Neuron (in vitro differentiated cells): ENCODE results near the gene RIT2.

Experiments used
- H2AFZ ChIP-seq: one replicate; pipeline ENCODE4 v1.6.1; 2013; ENCODE audit warnings: low read depth, mild to moderate bottlenecking, inconsistent platforms, low read length, moderate library complexity
- H3K27me3 ChIP-seq: one replicate; pipeline ENCODE4 v1.6.1; 2013; ENCODE audit warnings: low read length; ENCODE audit not compliant: insufficient read depth
- H3K36me3 ChIP-seq: one replicate; pipeline ENCODE4 v1.6.1; 2013; ENCODE audit warnings: low read length; ENCODE audit not compliant: insufficient read depth
- H3K4me1 ChIP-seq: one replicate; pipeline ENCODE4 v1.6.1; 2013; ENCODE audit warnings: low read length; ENCODE audit not compliant: insufficient read depth
- H3K4me3 ChIP-seq: 2 replicates; pipeline ENCODE4 v1.5.1; 2013; ENCODE audit warnings: mild to moderate bottlenecking, low read length, moderate library complexity
- H3K9me3 ChIP-seq: one replicate; pipeline ENCODE4 v1.6.1; 2013; ENCODE audit warnings: low read length

The RIT2 gene

DNA sequence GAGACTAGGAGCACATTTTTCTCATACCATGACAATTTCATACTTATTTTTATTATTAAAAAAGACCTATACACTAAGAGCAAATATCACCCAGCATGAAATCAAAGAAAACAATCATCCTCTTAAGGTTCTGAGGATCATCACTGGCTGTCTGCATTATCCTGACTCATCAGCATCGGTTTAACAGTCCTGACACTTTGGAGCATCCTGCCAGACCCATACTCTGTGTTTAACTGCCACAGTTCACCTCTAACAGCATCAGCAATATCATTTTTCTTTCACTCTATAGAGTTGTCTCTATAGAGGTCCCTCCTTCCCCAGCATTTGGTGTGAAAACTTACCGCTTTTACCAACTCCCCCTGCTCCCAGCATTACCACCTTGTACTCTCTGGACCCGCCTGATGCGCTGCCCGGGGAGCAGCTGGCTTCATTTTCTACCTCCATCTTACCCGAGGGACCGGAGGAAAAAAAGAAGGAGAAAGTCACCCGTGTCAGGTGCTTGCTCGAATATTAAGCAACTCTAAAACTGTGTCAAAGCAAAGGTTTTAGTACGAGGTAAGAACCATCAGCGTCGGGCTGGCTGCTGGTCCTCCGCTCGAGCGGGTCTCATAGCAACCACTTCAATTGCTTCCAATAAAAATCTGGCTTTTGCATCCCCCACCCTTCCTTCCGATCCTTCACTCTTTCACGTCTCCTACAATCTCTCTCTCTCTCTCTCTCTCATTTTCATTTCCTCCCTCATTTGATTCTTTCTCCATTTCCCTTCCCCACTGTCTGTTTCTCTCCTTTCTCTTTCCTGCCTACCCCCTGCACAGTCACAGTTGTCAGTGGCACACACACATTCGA, at the start of gene RIT2:
Gene RIT2 (minus strand): TSS at position 610 of the 846 bp plus-strand sequence.
- H3K9me3 ChIP-seq = no peaks in the 10 kb centered on the region
- H3K4me3 ChIP-seq = no peak within 1 kb of the TSS
- no peaks in the 10 kb centered on the region for H3K36me3 ChIP-seq
- peak within 1 kb of the TSS; percentile 47 for H2AFZ ChIP-seq
- H3K4me1 ChIP-seq = peaks cover 3% of the 10 kb centered on the region
- H3K27me3 ChIP-seq = no peaks in the 10 kb centered on the region

DNA sequence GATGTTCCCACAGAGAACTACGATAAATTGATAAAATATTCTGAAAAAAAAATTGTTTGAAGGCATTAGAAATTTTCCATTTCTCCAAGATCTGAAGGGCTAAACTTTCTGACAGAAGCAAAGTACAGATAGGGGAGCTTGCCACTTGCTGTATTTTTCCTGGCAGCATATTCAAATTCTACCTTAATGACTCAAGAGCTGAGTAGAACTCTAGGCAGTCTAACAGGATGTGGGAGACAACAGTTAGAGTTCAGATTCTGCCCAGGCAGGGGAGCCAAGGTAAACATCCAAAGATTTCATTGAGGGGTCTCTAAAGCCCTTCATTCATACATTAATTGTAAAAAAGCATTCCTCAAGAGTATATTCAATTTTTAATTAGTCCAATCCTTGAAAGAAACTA, 46.0 kb upstream of the RIT2 start:
- Histone ChIP-seq H3K27me3 (no peaks in the 10 kb centered on the region), H3K36me3 (no peaks in the 10 kb centered on the region), H3K4me3 (no peak overlapping the region), H3K4me1 (peaks cover 24% of the 10 kb centered on the region), H3K9me3 (peaks cover 4% of the 10 kb centered on the region), H2AFZ (no peak overlapping the region)

DNA sequence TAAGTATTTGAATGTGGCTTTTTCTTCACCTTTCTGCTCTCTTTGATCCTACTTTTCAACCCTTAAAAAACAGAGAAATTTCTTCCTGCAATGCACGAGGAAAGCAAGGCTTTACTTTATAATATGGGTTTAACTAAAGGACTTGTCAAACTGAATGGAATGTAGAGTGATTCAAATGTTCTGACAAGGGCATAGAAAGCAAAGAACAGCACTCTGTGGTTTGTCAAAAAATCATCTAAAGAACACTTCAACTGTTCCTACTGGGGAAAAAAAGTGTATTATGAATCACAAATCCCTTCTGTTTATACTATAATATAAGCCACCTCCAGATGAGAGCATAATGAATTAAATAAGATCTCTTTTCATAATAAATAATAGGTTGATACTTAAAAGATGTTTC, 45.0 kb upstream of the RIT2 start:
- H2AFZ ChIP-seq = no peak overlapping the region
- peaks cover 24% of the 10 kb centered on the region for H3K4me1 ChIP-seq
- no peaks in the 10 kb centered on the region for H3K27me3 ChIP-seq
- H3K9me3 ChIP-seq = peaks cover 4% of the 10 kb centered on the region
- H3K4me3 ChIP-seq = no peak overlapping the region
- H3K36me3 ChIP-seq = no peaks in the 10 kb centered on the region

DNA sequence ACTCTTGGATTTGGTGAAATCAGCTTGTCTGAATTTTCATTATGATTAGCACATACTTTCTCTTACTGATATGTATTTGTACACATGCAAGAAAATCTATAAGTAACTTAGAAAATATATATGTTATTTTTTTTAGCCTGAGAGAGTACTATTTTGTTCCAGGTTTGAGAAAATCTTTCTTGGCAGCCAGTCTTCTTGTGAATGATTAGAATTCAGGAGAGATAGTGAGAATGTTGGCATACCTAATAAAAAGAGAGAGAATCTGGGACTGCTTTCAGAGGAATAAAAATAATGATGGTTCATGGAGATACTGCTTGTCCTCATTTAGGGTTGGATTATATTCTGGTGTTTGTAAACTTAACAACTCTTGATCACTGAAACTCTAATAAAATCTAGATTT, 44.4 kb upstream of the RIT2 start:
- Histone ChIP-seq H3K4me3 (no peak overlapping the region), H3K36me3 (no peaks in the 10 kb centered on the region), H3K9me3 (peaks cover 4% of the 10 kb centered on the region), H2AFZ (no peak overlapping the region), H3K4me1 (peaks cover 24% of the 10 kb centered on the region), H3K27me3 (no peaks in the 10 kb centered on the region)

DNA sequence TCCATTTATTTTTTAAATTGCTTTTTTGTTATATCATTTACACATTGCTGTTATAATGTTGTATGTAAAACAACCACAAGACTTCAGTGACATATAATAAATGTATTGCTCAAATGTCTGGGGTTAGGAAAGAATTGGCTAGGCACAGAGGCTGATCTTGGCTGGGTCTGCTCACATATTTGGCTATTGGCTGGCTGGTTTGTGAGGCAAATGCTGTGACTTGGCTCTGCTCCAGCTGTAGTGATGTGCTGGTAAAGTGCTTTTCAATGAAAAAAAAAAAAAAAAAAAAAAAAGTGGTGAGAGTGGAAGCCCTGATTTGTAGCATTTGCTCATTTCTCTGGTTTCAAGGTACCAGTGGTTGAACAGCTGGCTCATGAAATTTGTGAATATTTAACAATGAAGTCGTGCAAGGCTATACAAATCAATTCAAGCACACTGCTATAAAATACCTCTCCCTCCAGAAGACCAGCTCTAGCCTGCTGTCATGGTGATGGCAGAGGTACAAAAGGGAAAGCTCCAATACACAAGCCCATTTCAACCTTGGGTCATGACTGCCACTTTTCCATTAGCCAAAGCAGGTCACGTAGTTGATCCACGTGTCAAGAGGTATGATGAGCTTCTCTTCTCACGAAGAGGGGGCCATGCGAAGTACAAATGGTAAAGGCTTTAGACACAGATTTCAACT, 43.7 kb upstream of the RIT2 start:
- peaks cover 24% of the 10 kb centered on the region for H3K4me1 ChIP-seq
- H3K4me3 ChIP-seq = no peak overlapping the region

DNA sequence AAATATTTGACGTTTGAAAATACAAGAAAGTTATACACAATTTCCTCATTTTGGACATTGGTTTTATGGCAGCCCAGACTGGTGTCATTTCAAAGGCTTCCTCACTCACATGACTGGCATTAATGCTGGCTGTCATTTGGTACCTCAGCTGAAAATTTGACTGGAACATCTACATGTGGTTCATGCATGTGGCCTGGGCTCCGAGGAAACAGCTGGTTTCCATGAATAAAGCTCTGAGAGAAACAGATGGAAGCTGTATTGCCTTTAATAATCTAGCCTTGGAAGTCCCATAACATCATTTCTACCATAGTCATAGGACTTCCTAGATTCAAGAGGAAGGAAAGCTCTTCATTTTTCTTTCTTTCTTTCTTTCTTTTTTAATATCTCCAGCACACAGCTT, 42.9 kb upstream of the RIT2 start:
- H3K27me3 ChIP-seq = no peaks in the 10 kb centered on the region
- H2AFZ ChIP-seq = no peak overlapping the region
- no peak overlapping the region for H3K4me3 ChIP-seq
- H3K9me3 ChIP-seq = no peaks in the 10 kb centered on the region
- H3K36me3 ChIP-seq = no peaks in the 10 kb centered on the region
- H3K4me1 ChIP-seq = peaks cover 24% of the 10 kb centered on the region

More for the DNA sequence above, 43.7 kb upstream of the RIT2 start:
- H3K36me3 ChIP-seq = no peaks in the 10 kb centered on the region
- H2AFZ ChIP-seq = no peak overlapping the region
- peaks cover 2% of the 10 kb centered on the region for H3K9me3 ChIP-seq
- H3K27me3 ChIP-seq = no peaks in the 10 kb centered on the region

DNA sequence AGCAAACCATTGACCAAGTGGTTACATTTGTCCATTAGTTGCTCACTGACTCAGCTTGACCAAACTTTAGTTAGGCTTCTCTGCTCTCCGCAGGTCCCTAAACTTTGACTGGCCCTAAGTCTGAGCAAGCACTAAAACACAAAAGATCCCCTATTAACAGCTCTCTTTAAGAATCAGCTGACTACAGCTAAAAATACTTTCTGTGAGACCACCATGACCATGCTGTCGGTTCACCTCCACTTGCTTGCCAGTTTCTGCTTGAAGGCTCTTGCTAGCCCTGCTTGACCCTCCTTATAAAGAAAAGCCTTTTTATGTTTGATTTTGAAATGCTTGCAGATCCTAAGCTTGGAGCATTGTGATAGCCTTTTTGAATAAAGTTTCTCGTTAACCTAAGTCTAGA, 40.4 kb upstream of the RIT2 start:
- Histone ChIP-seq H3K9me3 (no peaks in the 10 kb centered on the region), H2AFZ (no peak overlapping the region), H3K27me3 (no peaks in the 10 kb centered on the region), H3K4me3 (no peak overlapping the region), H3K36me3 (no peaks in the 10 kb centered on the region), H3K4me1 (peaks cover 23% of the 10 kb centered on the region)

DNA sequence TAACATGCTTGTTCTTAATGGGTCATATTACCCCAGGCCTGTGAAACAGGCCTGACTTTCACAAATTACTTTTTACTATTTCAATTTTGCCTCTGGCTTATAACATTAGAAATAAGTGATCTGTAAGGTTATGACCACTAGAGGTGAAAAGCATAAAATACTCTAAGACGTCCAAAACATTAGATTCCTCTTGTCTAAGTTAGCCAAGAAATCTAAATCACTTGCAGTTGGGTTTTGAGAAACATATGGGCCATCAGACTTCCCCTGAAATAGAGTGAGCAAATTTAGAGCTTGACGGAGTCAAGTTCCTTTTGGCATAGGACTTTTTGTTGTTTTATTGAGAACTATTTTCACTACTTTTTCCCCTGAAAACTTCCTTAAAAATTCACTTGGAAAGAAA, 32.7 kb upstream of the RIT2 start:
- Histone ChIP-seq H3K4me1 (no peaks in the 10 kb centered on the region), H2AFZ (no peak overlapping the region), H3K36me3 (no peaks in the 10 kb centered on the region), H3K4me3 (no peak overlapping the region), H3K27me3 (no peaks in the 10 kb centered on the region), H3K9me3 (no peaks in the 10 kb centered on the region)

DNA sequence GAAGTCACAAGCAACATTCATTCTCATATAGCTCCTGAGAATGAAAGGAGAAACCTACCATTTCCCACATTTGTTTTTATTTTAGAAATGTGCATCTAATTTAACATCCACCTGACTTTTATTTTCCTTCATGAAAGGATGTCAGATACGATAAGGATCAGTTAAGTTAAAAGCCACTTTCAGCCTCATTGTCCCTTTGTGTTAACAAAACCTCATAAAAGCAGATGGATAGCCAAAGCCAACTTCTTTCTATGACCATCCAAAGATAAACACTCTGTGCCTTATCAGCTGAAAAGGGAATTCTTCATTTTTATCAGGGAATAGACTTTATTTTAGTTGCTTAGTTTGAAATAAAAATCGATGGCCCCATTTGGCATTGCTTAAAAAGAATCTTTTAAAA, 25.7 kb upstream of the RIT2 start:
- Histone ChIP-seq H3K27me3 (no peaks in the 10 kb centered on the region), H3K4me1 (no peaks in the 10 kb centered on the region), H3K4me3 (no peak overlapping the region), H2AFZ (no peak overlapping the region), H3K36me3 (no peaks in the 10 kb centered on the region), H3K9me3 (no peaks in the 10 kb centered on the region)

DNA sequence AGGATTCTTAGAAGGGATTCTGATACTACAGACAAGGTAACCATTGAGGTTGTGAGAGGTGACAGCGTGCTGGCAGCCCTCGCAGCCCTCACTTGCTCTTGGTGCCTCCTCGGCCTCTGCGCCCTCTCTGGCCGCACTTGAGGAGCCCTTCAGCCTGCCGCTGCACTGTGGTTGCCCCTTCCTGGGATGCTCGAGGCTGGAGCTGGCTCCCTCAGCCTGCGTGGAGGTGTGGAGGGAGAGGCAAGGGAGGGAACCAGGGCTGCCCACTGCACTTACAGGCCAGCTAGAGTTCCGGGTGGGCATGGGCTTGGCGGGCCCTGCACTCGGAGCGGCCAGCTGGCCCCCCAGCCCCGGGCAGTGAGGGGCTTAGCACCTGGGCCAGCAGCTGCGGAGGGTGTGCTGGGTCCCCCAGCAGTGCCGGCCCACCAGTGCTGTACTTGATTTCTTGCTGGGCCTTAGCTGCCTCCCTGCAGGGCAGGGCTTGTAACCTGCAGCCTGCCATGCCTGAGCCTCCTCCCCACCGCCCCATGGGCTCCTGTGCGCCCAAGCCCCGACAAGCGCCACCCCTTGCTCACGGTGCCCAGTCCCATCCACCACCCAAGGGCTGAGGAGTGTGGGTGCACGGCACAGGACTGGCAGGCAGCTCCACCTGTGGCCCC, 23.9 kb upstream of the RIT2 start:
- H3K4me3 ChIP-seq = no peak overlapping the region
- no peaks in the 10 kb centered on the region for H3K9me3 ChIP-seq
- no peaks in the 10 kb centered on the region for H3K36me3 ChIP-seq
- H3K27me3 ChIP-seq = no peaks in the 10 kb centered on the region
- no peak overlapping the region for H2AFZ ChIP-seq
- H3K4me1 ChIP-seq = no peaks in the 10 kb centered on the region

DNA sequence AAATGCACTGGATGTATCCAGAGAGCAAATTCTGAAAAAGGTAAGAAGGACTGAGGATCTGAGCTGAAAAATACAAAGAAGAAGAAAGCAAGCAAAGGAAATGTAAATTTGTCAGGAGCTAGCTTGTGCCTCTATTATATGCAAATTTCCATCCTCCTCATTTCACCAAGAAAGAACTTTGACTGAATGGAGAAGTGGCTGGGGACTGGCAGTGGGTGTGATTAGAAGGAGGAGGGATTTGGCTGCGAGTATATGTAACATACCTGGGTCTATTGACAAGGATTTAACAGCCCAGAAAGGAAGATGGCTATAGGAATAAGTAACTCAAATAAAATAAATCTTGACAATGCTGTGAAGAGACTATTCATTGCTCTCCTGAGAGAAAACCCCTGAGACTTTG, 19.4 kb upstream of the RIT2 start:
- Histone ChIP-seq H3K36me3 (no peaks in the 10 kb centered on the region), H3K27me3 (no peaks in the 10 kb centered on the region), H3K4me3 (no peak overlapping the region), H3K4me1 (peaks cover 4% of the 10 kb centered on the region), H2AFZ (no peak overlapping the region), H3K9me3 (no peaks in the 10 kb centered on the region)

DNA sequence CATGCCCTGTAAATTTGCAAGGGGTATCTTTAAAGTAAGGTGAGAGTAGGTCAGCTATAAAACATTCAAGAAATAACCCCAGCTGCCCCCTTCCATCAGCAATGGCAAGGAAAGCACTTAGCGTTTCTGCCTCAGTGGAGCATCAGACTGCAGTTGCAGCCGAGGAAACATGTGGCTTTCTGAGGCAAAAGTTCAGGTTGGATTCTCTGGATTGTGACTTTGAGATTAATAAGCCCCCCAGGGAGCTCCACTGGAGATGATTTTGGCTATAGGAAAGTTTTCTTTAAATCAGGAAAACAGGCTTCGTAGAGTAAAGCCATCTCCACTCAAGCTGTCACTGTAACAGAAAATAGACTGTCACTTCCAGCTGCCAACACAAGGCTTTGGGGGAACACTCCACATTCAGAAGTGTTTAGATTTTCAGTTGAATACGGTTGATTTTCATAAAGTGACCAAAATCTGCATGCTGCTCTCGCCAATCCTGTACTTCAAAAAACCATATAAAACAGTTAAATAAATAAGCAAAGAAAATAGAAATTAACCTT, 15.3 kb upstream of the RIT2 start:
- H3K9me3 ChIP-seq = no peaks in the 10 kb centered on the region

DNA sequence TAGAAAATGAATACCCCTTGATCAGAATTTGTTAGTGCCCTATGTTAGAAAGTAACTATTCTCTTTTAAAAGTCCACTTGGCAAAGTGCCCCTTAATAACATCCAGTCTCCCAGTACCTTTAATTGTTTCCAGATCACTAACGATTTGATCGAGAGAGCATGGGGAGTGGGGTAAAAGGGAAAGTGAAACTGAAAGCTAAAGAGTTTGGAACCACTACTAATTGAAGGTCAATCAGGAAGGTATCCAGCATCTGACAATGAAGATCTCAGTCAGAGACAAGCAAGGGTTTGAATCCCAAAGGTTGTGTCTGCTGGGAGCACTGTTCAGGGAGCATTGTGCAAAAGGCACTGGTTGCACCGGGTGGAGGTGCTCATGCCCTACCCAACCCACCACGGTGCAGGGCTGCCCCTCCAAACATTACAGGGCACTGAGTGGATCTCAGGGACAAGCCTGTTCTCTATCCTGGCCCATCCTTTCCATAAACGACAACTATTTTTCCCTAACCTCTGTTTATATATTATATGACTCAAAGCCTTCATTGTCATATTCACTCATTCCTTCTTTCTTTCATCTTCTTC, 14.6 kb upstream of the RIT2 start:
- Histone ChIP-seq H3K9me3 (no peaks in the 10 kb centered on the region), H3K4me1 (peaks cover 4% of the 10 kb centered on the region), H3K27me3 (no peaks in the 10 kb centered on the region), H3K36me3 (no peaks in the 10 kb centered on the region), H3K4me3 (no peak overlapping the region), H2AFZ (no peak overlapping the region)

More for the DNA sequence above, 15.3 kb upstream of the RIT2 start:
- no peaks in the 10 kb centered on the region for H3K27me3 ChIP-seq
- H3K4me3 ChIP-seq = no peak overlapping the region
- peaks cover 4% of the 10 kb centered on the region for H3K4me1 ChIP-seq
- H3K36me3 ChIP-seq = no peaks in the 10 kb centered on the region
- H2AFZ ChIP-seq = no peak overlapping the region
